ENCODE data around the gene PRR13. TPM values are rescaled to one million over a fixed set of nuclear protein-coding genes. Genes with fewer than 3 reads are reported as not detected.
"Not testable (repeated sequence)": the region's sequence is repeated elsewhere in the genome, so short reads cannot be mapped to it uniquely, and the experiment has no call there.

Gene PRR13
- total and polyA plus RNA-seq, 2 donors (not counting 1 experiment from before 2014, with no cell fraction given): 108 to 213 TPM

GRCh38 chr12:53402351-53402750, 39.2 kb upstream of the PRR13 start:
- H3K4me1 Mint-ChIP-seq; H3K27ac Mint-ChIP-seq; H3K27ac ChIP-seq (ENCODE audit: low read length in 2 of 2); H3K9ac ChIP-seq (ENCODE audit: low read length); H3K4me1 ChIP-seq (ENCODE audit: control insufficient read depth in 2 of 2, insufficient read depth in 2 of 2, low read length in 2 of 2); intact Hi-C loops (cut with micrococcal nuclease); H3K4me3 ChIP-seq (ENCODE audit: control extremely low read depth in 1 of 5, extremely low read depth in 1 of 5, insufficient read depth in 1 of 5, low read depth in 2 of 5, low read length in 4 of 5); H2AFZ ChIP-seq (ENCODE audit: insufficient read depth, low read depth, low read length, poor library complexity, severe bottlenecking); H3K4me3 Mint-ChIP-seq; ATAC-seq (ENCODE audit: low read depth); H3K4me2 ChIP-seq (replicated peaks; ENCODE audit: low read depth, low read length, poor library complexity, severe bottlenecking); DNase-seq; H3K27me3 Mint-ChIP-seq; H3K27me3 ChIP-seq (replicated peaks in 1 of 4; ENCODE audit: control extremely low read depth in 1 of 4, control insufficient read depth in 3 of 4, insufficient read depth in 4 of 4, low read length in 3 of 4); H3K9me3 ChIP-seq (ENCODE audit: control extremely low read depth in 1 of 3, control insufficient read depth in 2 of 3, insufficient read depth in 1 of 3, low read length in 2 of 3); H3K9me3 Mint-ChIP-seq (ENCODE audit: insufficient read depth); POLR2A ChIA-PET: not testable (repeated sequence)
- 99% methylated on average over 14 of the region's 16 CpGs for WGBS (ENCODE audit: insufficient coverage)
- CTCF ChIA-PET: interaction anchor here (1.3 to 1.4 kb wide), 2 partner anchors 19 to 58 kb away, joined by 5 to 7 read pairs; no protein-coding TSS in a partner anchor
- peaks cover 66% of the 10 kb centered on the region for H4K20me1 ChIP-seq (ENCODE audit: control insufficient read depth, insufficient read depth, low read length, poor library complexity, severe bottlenecking)
- peaks cover 82% of the 10 kb centered on the region for H3K79me2 ChIP-seq (ENCODE audit: control insufficient read depth, insufficient read depth, low read length)
- H3K36me3 ChIP-seq (replicated peaks in 1 of 2; ENCODE audit: control extremely low read depth in 1 of 2, control insufficient read depth in 1 of 2, extremely low read depth in 1 of 2, insufficient read depth in 2 of 2, low read length in 1 of 2): peaks cover 5 to 26% of the 10 kb centered on the region in 2 experiments

GRCh38 chr12:53402871-53403270, 38.7 kb upstream of the PRR13 start:
- no peaks in the 10 kb centered on the region for H3K9me3 Mint-ChIP-seq (ENCODE audit: insufficient read depth)

More at GRCh38 chr12:53402871-53403270, 38.7 kb upstream of the PRR13 start:
- Histone ChIP-seq H3K36me3 (replicated peaks in 1 of 2; ENCODE audit: control extremely low read depth in 1 of 2, control insufficient read depth in 1 of 2, extremely low read depth in 1 of 2, insufficient read depth in 2 of 2, low read length in 1 of 2) (peaks cover 5 to 27% of the 10 kb centered on the region in 2 experiments), H3K27me3 (replicated peaks in 1 of 4; ENCODE audit: control extremely low read depth in 1 of 4, control insufficient read depth in 3 of 4, insufficient read depth in 4 of 4, low read length in 3 of 4) (no peaks in the 10 kb centered on the region), H3K9me3 (ENCODE audit: control extremely low read depth in 1 of 3, control insufficient read depth in 2 of 3, insufficient read depth in 1 of 3, low read length in 2 of 3) (no peaks in the 10 kb centered on the region), H4K20me1 (ENCODE audit: control insufficient read depth, insufficient read depth, low read length, poor library complexity, severe bottlenecking) (peaks cover 66% of the 10 kb centered on the region), H3K4me1 (ENCODE audit: control insufficient read depth in 2 of 2, insufficient read depth in 2 of 2, low read length in 2 of 2) (no peaks in the 10 kb centered on the region), H3K79me2 (ENCODE audit: control insufficient read depth, insufficient read depth, low read length) (peaks cover 82% of the 10 kb centered on the region), H2AFZ (ENCODE audit: insufficient read depth, low read depth, low read length, poor library complexity, severe bottlenecking) (no peak overlapping the region), H3K27ac (ENCODE audit: low read length in 2 of 2) (no peak overlapping the region), H3K4me3 (ENCODE audit: control extremely low read depth in 1 of 5, extremely low read depth in 1 of 5, insufficient read depth in 1 of 5, low read depth in 2 of 5, low read length in 4 of 5) (no peak overlapping the region), H3K4me2 (replicated peaks; ENCODE audit: low read depth, low read length, poor library complexity, severe bottlenecking) (no peak overlapping the region), H3K9ac (ENCODE audit: low read length) (no peak overlapping the region)
- DNase-seq (no peak), ATAC-seq (ENCODE audit: low read depth) (no peak)
- intact Hi-C loops (cut with micrococcal nuclease): no loop called here
- ChIA-PET POLR2A (no interaction called here), CTCF (interaction anchor here (1.0 to 2.5 kb wide), 3 partner anchors 12 to 50 kb away, joined by 3 to 15 read pairs (median 10); no protein-coding TSS in a partner anchor)
- H3K27me3 Mint-ChIP-seq: no peaks in the 10 kb centered on the region
- peaks cover 3% of the 10 kb centered on the region for H3K4me1 Mint-ChIP-seq
- no CpG with 5 or more reads among the region's 7 CpGs for WGBS (ENCODE audit: insufficient coverage)
- no peak overlapping the region for H3K27ac Mint-ChIP-seq
- no peak overlapping the region for H3K4me3 Mint-ChIP-seq
- TF ChIP-seq EZH2 (IDR thresholded peaks at IDR 0.05; ENCODE audit: borderline replicate concordance, insufficient read depth, low read depth, low read length, poor library complexity, severe bottlenecking) (no peak), CTCF (IDR thresholded peaks at IDR 0.05) (no peak)
